ENCODE data around the gene SEPTIN6.

- TF ChIP-seq, protein P1, sequence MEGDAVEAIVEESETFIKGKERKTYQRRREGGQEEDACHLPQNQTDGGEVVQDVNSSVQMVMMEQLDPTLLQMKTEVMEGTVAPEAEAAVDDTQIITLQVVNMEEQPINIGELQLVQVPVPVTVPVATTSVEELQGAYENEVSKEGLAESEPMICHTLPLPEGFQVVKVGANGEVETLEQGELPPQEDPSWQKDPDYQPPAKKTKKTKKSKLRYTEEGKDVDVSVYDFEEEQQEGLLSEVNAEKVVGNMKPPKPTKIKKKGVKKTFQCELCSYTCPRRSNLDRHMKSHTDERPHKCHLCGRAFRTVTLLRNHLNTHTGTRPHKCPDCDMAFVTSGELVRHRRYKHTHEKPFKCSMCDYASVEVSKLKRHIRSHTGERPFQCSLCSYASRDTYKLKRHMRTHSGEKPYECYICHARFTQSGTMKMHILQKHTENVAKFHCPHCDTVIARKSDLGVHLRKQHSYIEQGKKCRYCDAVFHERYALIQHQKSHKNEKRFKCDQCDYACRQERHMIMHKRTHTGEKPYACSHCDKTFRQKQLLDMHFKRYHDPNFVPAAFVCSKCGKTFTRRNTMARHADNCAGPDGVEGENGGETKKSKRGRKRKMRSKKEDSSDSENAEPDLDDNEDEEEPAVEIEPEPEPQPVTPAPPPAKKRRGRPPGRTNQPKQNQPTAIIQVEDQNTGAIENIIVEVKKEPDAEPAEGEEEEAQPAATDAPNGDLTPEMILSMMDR (IDR thresholded peaks at IDR 0.05) = no peak
- TF ChIP-seq POLR2A (IDR thresholded peaks at IDR 0.05) (no peak), EP300 (IDR thresholded peaks at IDR 0.05) (no peak)
Observed at GRCh38 chrX:119655125-119655524, 37.8 kb downstream of the SEPTIN6 start.

Measured in tibial nerve (tissue), 4 donors.